GM19023 (cell line): ENCODE measurements around the gene IL21.

Experiments used
- ATAC-seq: cut with Tn5 transposase; IDR thresholded peaks from one replicate; pipeline ENCODE4 v1.9.1; 2021; ENCODE audit warnings: mild to moderate bottlenecking, moderate library complexity; ENCODE audit not compliant: unreplicated experiment

IL21 gene

GRCh38 chr4:122635205-122635604 lies 14.3 kb upstream of the IL21 start:
- ATAC-seq: no peak

GRCh38 chr4:122633211-122633610 lies 12.3 kb upstream of the IL21 start:
- no peak for ATAC-seq

- ATAC-seq: peak; percentile 72
Observed at GRCh38 chr4:122632396-122633143, 11.7 kb upstream of the IL21 start.

- no peak for ATAC-seq
Observed at GRCh38 chr4:122625156-122625555, 4.3 kb upstream of the IL21 start.

GRCh38 chr4:122624205-122624604 lies 3.3 kb upstream of the IL21 start:
- ATAC-seq: no peak

- no peak for ATAC-seq
Observed at GRCh38 chr4:122623637-122624166, 2.8 kb upstream of the IL21 start.

GRCh38 chr4:122622400-122622799 lies 1.5 kb upstream of the IL21 start:
- no peak for ATAC-seq

GRCh38 chr4:122619611-122620010 lies 1.3 kb downstream of the IL21 start:
- ATAC-seq: no peak

- ATAC-seq: no peak
Observed at GRCh38 chr4:122617597-122618593, 3.0 kb downstream of the IL21 start.

GRCh38 chr4:122616915-122617596 lies 3.8 kb downstream of the IL21 start:
- no peak for ATAC-seq

- ATAC-seq: no peak
Observed at GRCh38 chr4:122614621-122615020, 6.2 kb downstream of the IL21 start.

- ATAC-seq: no peak
Observed at GRCh38 chr4:122612540-122612939, 8.3 kb downstream of the IL21 start.

- ATAC-seq: no peak
Observed at GRCh38 chr4:122606364-122607043, 14.4 kb downstream of the IL21 start.

GRCh38 chr4:122604146-122604545 lies 16.7 kb downstream of the IL21 start:
- ATAC-seq: no peak

GRCh38 chr4:122603156-122603574 lies 17.7 kb downstream of the IL21 start:
- ATAC-seq: no peak

GRCh38 chr4:122602277-122603142 lies 18.4 kb downstream of the IL21 start:
- no peak for ATAC-seq

GRCh38 chr4:122591196-122591595 lies 29.7 kb downstream of the IL21 start:
- no peak for ATAC-seq

GRCh38 chr4:122588453-122589238 lies 32.2 kb downstream of the IL21 start:
- ATAC-seq: no peak

- ATAC-seq: no peak
Observed at GRCh38 chr4:122584519-122584918, 36.3 kb downstream of the IL21 start.
